ENCODE measurements around the gene CCL26.

GRCh38 chr7:75814407-75814947 is 42.5 kb upstream of the CCL26 start:
- TF ChIP-seq CTCF (IDR thresholded peaks at IDR 0.05; ENCODE audit: extremely low read depth in 1 of 2, insufficient read depth in 1 of 2, low read depth in 1 of 2, low read length in 2 of 2): no peak
- TF ChIP-seq EZH2 (IDR thresholded peaks at IDR 0.05; ENCODE audit: borderline replicate concordance, low read depth, low read length, severe bottlenecking): no peak
- TF ChIP-seq GATA2 (IDR thresholded peaks at IDR 0.05; ENCODE audit: insufficient read depth, insufficient read length, low read depth, low read length): no peak

Data from endothelial cell of umbilical vein (primary cell).